Raji (cell line): ENCODE results near the gene SSX4B.
"Not testable (repeated sequence)": the region's sequence is repeated elsewhere in the genome, so short reads cannot be mapped to it uniquely, and the experiment has no call there.

Source experiments
- POLR2A ChIP-seq: IDR thresholded peaks from 2 replicates; pipeline ENCODE4 v1.6.1; 2011; ENCODE audit warnings: low read depth, low read length, control low read depth; ENCODE audit not compliant: insufficient read depth

Gene SSX4B

GRCh38 chrX:48411860-48412259, at the start of gene SSX4B:
SSX4B (minus strand) TSS chrX:48411960; CDS start chrX:48411372, 588 bp downstream.
- TF ChIP-seq POLR2A: not testable (repeated sequence)

- TF ChIP-seq POLR2A: no peak
Observed at GRCh38 chrX:48460606-48461005, 48.8 kb upstream of the SSX4B start.

GRCh38 chrX:48460031-48460430, 48.3 kb upstream of the SSX4B start:
- TF ChIP-seq POLR2A: no peak

- no peak for TF ChIP-seq POLR2A
Observed at GRCh38 chrX:48459483-48459882, 47.7 kb upstream of the SSX4B start.

- TF ChIP-seq POLR2A: no peak
Observed at GRCh38 chrX:48458711-48459110, 47.0 kb upstream of the SSX4B start.

- TF ChIP-seq POLR2A: no peak
Observed at GRCh38 chrX:48456628-48457331, 45.0 kb upstream of the SSX4B start.

- no peak for TF ChIP-seq POLR2A
Observed at GRCh38 chrX:48451708-48452107, 39.9 kb upstream of the SSX4B start.

- no peak for TF ChIP-seq POLR2A
Observed at GRCh38 chrX:48450076-48450475, 38.3 kb upstream of the SSX4B start.

GRCh38 chrX:48383239-48383638, 28.5 kb downstream of the SSX4B start, which contains the start of gene SSX4:
SSX4 (plus strand) TSS chrX:48383539; CDS start chrX:48384054, 515 bp downstream.
- not testable (repeated sequence) for TF ChIP-seq POLR2A

GRCh38 chrX:48357681-48358080, 54.1 kb downstream of the SSX4B start:
- TF ChIP-seq POLR2A: no peak

- TF ChIP-seq POLR2A: not testable (repeated sequence)
Observed at GRCh38 chrX:48356315-48357094, 55.3 kb downstream of the SSX4B start, which contains the start of gene SSX3. SSX3 (minus strand) TSS chrX:48356703; CDS start chrX:48355249, 1,454 bp downstream.
